HepG2 (cell line): Measurements from ENCODE around the gene FOXA1. TPM values are rescaled to one million over a fixed set of nuclear protein-coding genes. Genes with fewer than 3 reads are reported as not detected.

Source experiments
- ARNT ChIP-seq: fragments of 450-650 bp; IDR thresholded peaks from 2 replicates; pipeline ENCODE4 v1.6.1; 2017
- ATF3 ChIP-seq: sonication (generic); formaldehyde crosslinking; IDR thresholded peaks from 2 replicates; pipeline ENCODE4 v1.4.0; 2020; ENCODE audit warnings: missing genetic modification reagents
- CEBPG ChIP-seq: IDR thresholded peaks from 2 replicates; pipeline ENCODE4 v1.6.1; 2016
- HDAC2 ChIP-seq: sonication (generic); formaldehyde crosslinking; IDR thresholded peaks from 2 replicates; pipeline ENCODE4 v1.4.0; 2020; ENCODE audit warnings: missing genetic modification reagents
- HINFP ChIP-seq: sonication (generic); formaldehyde crosslinking; IDR thresholded peaks from 2 replicates; pipeline ENCODE4 v1.4.0; 2020; ENCODE audit warnings: low read depth, mild to moderate bottlenecking, missing genetic modification reagents
- LBX2 ChIP-seq: sonication (generic); formaldehyde crosslinking; IDR thresholded peaks from 2 replicates; pipeline ENCODE4 v1.5.0; 2020; ENCODE audit warnings: missing genetic modification reagents, mild to moderate bottlenecking, borderline replicate concordance
- MTERF4 ChIP-seq: sonication (generic); formaldehyde crosslinking; IDR thresholded peaks from 2 replicates; pipeline ENCODE4 v1.8.0; 2023; ENCODE audit warnings: mild to moderate bottlenecking, missing genetic modification reagents
- NR3C1 ChIP-seq: sonication (generic); formaldehyde crosslinking; IDR thresholded peaks from 2 replicates; pipeline ENCODE4 v1.4.0; 2020; ENCODE audit warnings: missing genetic modification reagents
- RARG ChIP-seq: sonication (generic); formaldehyde crosslinking; IDR thresholded peaks from 2 replicates; pipeline ENCODE4 v1.4.0; 2020; ENCODE audit warnings: low read depth, mild to moderate bottlenecking, missing genetic modification reagents
- REL ChIP-seq: sonication (generic); formaldehyde crosslinking; conservative IDR thresholded peaks from 2 replicates; pipeline ENCODE4 v1.8.0; 2022; ENCODE audit warnings: mild to moderate bottlenecking, missing genetic modification reagents, moderate library complexity
- SIN3B ChIP-seq: fragments of 150-350 bp; IDR thresholded peaks from 2 replicates; pipeline ENCODE4 v1.6.1; 2014; ENCODE audit warnings: low read length
- SNAPC2 ChIP-seq: sonication (generic); formaldehyde crosslinking; IDR thresholded peaks from 2 replicates; pipeline ENCODE4 v1.8.1; 2022; ENCODE audit warnings: mild to moderate bottlenecking, missing genetic modification reagents
- YEATS2 ChIP-seq: sonication (generic); formaldehyde crosslinking; IDR thresholded peaks from 2 replicates; pipeline ENCODE4 v1.4.0; 2020; ENCODE audit warnings: missing genetic modification reagents, borderline replicate concordance
- ZBTB44 ChIP-seq: sonication (generic); formaldehyde crosslinking; IDR thresholded peaks from 2 replicates; pipeline ENCODE4 v1.4.0; 2020; ENCODE audit warnings: missing genetic modification reagents
- ZFP37 ChIP-seq: sonication (generic); formaldehyde crosslinking; IDR thresholded peaks from 2 replicates; pipeline ENCODE4 v1.4.0; 2020; ENCODE audit warnings: missing genetic modification reagents, borderline replicate concordance
- ZNF124 ChIP-seq: sonication (generic); formaldehyde crosslinking; IDR thresholded peaks from 2 replicates; pipeline ENCODE4 v1.4.0; 2020; ENCODE audit warnings: missing genetic modification reagents
- ZNF235 ChIP-seq: sonication (generic); formaldehyde crosslinking; IDR thresholded peaks from 2 replicates; pipeline ENCODE4 v1.8.1; 2023; ENCODE audit warnings: mild to moderate bottlenecking, missing genetic modification reagents, borderline replicate concordance
- ZNF34 ChIP-seq: sonication (generic); formaldehyde crosslinking; IDR thresholded peaks from 2 replicates; pipeline ENCODE4 v1.4.0; 2020; ENCODE audit warnings: mild to moderate bottlenecking, missing genetic modification reagents, borderline replicate concordance
- ZNF557 ChIP-seq: sonication (generic); formaldehyde crosslinking; IDR thresholded peaks from 2 replicates; pipeline ENCODE4 v1.4.0; 2020; ENCODE audit warnings: missing genetic modification reagents
- ZNF687 ChIP-seq: sonication (generic); formaldehyde crosslinking; IDR thresholded peaks from 2 replicates; pipeline ENCODE4 v1.5.1; 2020; ENCODE audit warnings: mild to moderate bottlenecking, missing genetic modification reagents, moderate library complexity
- polyA plus RNA-seq, 8 experiments: library from polyadenylated mRNA; depleted of rRNA in 3 of 8; stranded (reverse) in 7 of 8; unstranded in 1 of 8; fragments of >200 nt; fragmentation: Illumina TruSeq in 4 of 8; extraction: Trizol in 4 of 8; gene quantifications; 2 replicates each; pipeline versions ENCODE4 v1.2.1 to v1.2.3, GENCODE V29; 2011 to 2016; ENCODE audit warnings: low read depth in 4 of 8, missing spikeins in 1 of 8, mixed read lengths in 1 of 8; ENCODE audit not compliant: insufficient read depth in 1 of 8
- total RNA-seq, 5 experiments: library from RNA; depleted of rRNA; stranded (reverse); fragments of >200 nt; fragmentation: Illumina TruSeq; extraction: Trizol; gene quantifications; 2 replicates each; pipeline ENCODE4 v1.2.3, GENCODE V29; 2016; ENCODE audit warnings: low read depth in 1 of 5

The FOXA1 gene
- total and polyA plus RNA-seq, 2 of the 13 experiments (the other 11 are each of a cell fraction or from before 2014, with no cell fraction given): 43.4 to 58.6 TPM

- TF ChIP-seq SNAPC2 (peak; percentile 87; the same call in 1 of the 2 replicates), LBX2 (CRISPR knock-in tag) (no peak), ZNF34 (CRISPR knock-in tag) (no peak), CEBPG (peak; percentile 47), REL (CRISPR knock-in tag) (no peak), SIN3B (0 out of 2 replicates have a peak, but pooled peaks have one; percentile 42), YEATS2 (CRISPR knock-in tag) (peak; percentile 52; the same call in 1 of the 2 replicates), HDAC2 (peak; percentile 64), ARNT (no peak), ZNF235 (no peak; the same call in none of the 2 replicates), ZNF124 (CRISPR knock-in tag) (peak; percentile 76; the same call in 1 of the 2 replicates), NR3C1 (CRISPR knock-in tag) (no peak), ZFP37 (CRISPR knock-in tag) (no peak; the same call in 1 of the 2 replicates), MTERF4 (CRISPR knock-in tag) (peak; percentile 95), ZNF557 (CRISPR knock-in tag) (peak; percentile 84; the same call in 1 of the 2 replicates), HINFP (CRISPR knock-in tag) (no peak; the same call in 1 of the 2 replicates), ATF3 (CRISPR knock-in tag) (peak; percentile 30), ZBTB44 (no peak), ZNF687 (CRISPR knock-in tag) (peak; percentile 55), RARG (no peak; the same call in 1 of the 2 replicates)
Measured at GRCh38 chr14:37594238-37594970, 645 bp downstream of the FOXA1 start (continued).
